HG02623 (cell line): ENCODE results near the gene GRK3.

Experiments used
- ATAC-seq: cut with Tn5 transposase; IDR thresholded peaks from one replicate; pipeline ENCODE4 v1.9.1; 2021; ENCODE audit warnings: moderate library complexity; ENCODE audit not compliant: unreplicated experiment

The GRK3 gene

DNA sequence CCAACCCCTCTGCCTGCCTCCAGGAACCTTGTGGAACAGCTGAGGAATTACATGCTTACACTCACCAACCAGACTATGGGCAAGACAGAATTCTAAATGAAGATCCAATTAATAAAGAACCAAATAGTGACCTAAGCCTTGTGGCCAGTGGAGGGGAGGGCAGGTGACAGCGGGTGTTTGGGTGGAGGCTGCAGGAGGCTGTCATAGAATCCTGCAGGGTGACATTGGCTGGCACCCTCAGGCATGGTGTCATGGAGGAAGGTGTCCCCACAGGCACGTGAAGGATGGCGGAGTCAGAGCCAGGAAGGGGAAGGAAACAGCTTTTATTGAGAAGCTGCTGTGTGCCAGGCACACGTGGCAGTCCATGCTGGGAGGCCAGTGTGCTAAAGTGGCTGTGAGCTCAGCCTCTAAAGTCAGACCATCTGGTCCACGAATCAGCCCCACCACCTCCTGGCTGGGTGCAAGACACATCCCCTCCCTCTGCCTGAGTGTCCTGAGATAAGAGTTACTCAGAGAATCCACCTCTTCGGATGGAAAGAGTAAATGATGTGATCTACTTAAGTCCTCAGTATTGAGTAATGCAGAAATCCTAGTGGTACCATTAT lies 186.2 kb downstream of the GRK3 start:
- no peak for ATAC-seq

DNA sequence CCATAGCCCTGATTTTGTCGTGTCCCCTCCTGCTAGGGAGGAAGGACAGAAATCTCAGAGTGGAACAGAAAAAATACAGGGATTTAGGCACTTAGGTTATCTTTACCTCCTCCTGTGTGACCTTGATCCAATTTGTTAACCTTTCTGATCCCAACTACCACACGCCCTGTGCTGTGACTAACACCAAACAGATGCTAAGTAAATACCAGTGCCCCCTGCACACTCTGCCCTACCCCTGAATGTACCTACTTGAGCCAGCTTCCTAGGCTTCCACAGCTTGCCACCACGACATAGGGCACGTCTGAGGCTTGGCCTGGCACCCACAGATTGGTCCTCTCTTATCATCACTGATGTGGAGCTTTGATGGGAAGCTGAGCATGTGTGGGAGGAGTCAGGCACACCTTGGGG lies 186.7 kb downstream of the GRK3 start:
- no peak for ATAC-seq

DNA sequence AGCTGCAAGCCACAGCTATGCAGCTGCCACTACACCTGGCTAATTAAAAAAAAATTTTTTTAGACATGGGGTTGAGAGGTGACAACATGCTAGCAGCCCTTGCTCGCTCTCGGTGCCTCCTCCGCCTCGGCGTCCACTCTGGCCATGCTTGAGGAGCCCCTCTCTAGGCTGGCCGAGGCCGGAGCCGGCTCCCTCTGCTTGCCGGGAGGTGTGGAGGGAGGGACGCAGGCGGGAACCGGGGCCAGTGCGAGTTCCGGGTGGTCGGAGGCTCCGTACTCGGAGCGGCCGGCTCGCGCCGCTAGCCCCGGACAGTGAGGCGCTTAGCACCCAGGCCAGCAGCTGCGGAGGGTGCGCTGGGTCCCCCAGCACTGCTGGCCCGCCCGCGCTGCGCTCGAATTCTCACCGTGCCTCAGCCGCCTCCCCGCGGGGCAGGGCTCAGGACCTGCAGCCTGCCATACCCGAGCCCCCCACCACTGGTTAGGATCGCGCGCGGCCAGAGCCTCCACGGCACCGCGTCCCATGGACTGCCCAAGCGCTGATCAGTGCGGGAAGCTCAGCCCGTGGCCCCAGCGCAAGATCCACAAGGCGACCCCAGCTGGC lies 188.2 kb downstream of the GRK3 start:
- no peak for ATAC-seq

DNA sequence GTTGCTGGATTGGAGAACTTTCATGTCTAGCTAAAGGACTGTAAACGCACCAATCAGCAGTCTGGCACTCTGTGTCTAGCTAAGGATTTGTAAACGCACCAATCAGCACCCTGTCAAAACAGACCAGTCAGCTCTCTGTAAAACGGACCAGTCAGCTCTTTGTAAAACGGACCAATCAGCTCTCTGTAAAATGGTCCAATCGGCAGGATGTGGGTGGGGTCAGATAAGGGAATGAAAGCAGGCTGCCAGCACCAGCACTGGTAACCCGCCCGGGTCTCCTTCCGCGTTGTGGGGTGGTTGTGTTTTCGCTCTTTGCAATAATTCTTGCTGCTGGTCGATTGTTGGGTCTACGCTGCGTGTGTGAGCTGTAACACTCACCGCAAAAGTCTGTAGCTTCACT lies 188.8 kb downstream of the GRK3 start:
- ATAC-seq: no peak

DNA sequence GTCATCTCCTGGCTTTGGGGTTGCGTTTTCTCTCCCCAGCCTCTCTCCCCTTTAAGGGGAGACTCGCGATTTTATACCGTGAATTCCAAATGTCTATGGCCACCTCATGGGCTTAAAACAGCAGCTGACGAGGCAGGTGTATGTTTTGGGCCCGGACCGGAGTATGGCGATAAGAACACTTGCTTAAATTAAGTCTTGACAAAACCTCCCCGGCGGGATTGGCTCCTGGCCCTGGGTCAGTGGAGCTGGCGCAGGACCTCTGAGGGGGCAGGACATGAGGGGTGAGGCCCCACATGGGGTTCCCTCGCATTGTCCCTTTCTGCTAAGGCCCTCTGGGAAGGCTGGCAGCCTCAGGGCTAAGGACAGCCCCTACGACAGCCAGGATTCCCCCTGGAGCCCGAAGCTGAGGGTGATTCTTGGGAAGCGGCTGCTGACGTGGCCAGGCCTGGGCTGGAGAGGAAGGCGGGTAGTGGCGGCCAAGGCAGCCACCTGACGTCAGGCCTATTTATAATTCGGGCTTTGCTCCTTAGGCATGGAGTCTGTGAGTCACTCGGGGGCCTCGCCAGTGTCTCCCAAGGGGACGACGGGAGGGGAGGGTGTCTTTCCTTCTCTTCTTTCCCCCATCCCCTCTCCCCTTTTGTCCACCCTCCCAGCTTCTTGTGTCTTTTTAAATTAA lies 190.2 kb downstream of the GRK3 start:
- ATAC-seq: no peak

DNA sequence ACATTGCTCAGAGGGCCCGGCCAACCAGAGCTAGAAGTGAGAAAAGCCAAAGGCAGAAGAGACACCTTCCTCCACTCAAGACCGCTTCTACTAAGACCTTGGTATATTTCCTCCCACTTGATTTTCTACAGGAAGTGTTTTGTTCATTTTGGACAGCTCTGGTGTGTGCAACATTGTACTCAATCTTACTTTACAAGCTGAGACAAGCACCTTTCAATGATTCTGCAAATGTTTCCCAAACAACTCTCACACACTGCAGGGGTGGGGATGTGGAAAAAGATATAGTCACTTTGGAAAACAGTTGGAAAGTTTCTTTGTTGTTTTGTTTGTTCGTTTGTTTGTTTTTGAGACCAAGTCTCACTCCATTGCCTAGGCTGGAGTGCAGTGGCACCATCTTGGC lies 193.2 kb downstream of the GRK3 start:
- ATAC-seq: no peak

DNA sequence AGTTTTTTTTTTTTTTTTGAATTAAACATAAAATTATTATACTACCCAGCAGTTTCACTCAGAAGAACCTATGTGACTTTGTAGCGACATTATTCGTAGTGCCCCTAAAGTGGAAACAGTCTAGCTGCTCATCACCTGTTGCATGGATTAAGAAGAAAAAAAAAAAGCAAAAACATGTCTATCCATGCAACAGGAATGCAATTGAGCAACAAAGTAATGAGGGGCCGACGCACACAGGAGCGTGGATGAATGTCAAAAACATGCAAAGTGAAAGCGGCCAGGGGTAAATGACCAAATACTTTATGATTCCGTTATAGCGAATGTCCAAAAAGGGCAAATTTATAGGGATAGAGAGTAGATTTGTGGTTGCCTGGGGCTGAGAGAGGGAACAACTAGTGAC lies 193.8 kb downstream of the GRK3 start:
- ATAC-seq: no peak

DNA sequence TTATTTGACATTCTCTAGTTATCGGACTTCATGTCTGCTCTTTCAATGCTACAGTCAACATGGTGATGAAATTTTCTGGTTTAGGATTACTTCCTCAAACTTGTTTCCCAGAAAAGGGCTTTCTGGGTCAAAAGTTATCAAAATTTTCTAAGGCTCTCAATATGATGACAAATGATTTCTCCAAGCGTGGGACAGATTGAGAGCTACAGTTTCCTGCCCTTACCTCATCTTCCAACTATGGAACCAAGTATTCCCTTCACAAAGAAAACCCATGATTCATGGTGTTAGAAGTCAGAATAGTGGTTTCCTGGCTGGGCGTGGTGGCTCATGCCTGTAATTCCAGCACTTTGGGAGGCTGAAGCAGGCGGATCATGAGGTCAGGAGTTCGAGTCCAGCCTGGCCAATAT lies 195.4 kb downstream of the GRK3 start:
- ATAC-seq: no peak

DNA sequence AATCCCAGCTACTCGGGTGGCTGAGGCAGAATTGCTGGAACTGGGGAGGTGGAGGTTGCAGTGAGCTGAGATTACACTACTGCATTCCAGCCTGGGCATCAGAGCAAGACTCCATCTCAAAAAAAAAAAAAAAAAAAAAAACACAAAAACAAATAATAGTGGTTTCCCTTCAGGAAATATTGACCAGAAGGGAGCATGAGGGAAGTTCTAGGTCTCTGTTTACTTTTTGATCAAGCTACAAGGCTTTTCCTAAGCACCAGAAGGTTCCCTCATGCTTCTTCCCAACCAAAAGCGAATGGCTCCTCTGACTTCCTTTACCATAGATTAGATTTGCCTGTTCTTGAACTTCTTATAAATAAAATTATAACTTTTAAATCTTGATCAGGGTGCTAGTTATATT lies 195.8 kb downstream of the GRK3 start:
- no peak for ATAC-seq

DNA sequence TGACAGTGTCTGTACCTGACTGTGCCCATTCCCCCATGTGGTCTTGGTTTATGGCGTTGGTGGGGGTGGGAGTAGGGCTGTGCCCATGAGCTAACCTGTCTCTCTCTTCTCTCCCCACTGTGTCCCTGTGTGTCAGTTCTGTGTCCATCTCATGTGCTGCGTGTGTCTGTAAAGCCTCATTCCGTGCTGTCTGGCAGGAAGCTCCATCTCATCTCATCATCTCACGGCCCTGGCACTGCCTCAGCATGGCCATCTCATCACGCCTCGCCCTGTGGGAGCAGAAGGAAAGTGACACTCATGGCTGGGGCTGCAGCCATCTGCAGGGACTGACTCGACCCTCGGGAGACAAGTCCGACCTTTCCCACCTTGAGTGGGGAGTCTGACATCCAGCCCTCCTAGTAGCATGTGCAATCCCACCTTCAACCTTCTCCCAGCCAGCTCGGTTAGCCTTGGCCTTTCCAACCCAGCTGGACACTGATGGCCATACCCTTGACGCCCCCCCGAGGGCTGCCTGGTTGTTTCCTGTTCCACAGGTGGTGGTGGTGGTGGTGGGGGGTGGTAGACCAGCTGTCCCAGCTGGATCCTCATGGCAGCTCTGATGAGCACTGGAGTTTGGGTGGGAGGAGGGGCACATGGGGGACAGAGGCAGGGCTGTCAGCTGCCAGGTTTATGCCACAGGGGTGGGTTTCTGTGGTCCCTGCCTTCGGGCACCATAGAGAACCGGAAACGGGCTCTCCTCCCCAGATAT lies 196.5 kb downstream of the GRK3 start:
- ATAC-seq: no peak

DNA sequence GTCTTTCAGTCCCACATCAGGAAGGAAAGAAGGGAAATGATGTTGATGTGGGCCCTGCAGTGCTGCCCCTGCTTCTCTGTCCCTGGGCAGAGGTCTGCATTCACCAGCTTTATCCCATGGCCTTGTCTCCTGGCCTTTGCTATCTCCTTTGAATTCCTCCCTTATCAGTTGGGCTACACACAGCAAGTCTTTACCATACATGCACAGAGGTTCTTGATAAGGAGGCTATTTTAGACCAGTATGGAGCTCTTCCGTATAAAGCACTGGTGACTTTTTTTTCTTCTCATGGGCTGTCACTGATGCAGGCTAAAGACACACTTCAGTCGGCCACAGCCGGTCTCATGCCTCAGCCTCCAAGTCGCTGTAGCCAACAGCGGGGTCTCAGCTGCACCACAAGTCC lies 197.7 kb downstream of the GRK3 start:
- ATAC-seq: no peak

DNA sequence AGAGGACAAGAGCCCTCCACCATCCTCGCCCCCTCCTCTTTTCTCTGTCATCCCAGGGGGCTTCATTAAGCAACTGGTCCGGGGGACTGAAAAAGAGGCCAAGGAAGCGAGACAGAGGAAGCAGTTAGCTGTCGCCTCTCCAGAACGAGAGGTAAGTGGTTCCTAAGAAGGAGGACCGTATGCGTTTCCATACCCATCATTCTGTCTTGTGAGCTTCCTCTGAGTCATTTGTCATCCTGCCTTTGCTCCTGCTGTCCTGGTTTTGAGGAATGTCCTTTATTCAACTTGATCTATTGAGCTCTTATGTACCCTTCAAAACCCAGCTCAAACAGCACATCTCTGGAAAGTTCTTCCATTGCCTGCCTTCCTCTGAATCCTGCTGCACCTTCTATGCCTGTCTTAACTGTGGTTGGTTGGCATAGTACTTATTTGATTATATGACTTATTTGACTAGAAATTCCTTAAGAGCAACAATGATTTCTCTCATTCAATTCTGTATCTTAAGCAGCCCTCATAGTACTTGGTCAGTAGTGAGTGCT lies 198.8 kb downstream of the GRK3 start:
- ATAC-seq: no peak

DNA sequence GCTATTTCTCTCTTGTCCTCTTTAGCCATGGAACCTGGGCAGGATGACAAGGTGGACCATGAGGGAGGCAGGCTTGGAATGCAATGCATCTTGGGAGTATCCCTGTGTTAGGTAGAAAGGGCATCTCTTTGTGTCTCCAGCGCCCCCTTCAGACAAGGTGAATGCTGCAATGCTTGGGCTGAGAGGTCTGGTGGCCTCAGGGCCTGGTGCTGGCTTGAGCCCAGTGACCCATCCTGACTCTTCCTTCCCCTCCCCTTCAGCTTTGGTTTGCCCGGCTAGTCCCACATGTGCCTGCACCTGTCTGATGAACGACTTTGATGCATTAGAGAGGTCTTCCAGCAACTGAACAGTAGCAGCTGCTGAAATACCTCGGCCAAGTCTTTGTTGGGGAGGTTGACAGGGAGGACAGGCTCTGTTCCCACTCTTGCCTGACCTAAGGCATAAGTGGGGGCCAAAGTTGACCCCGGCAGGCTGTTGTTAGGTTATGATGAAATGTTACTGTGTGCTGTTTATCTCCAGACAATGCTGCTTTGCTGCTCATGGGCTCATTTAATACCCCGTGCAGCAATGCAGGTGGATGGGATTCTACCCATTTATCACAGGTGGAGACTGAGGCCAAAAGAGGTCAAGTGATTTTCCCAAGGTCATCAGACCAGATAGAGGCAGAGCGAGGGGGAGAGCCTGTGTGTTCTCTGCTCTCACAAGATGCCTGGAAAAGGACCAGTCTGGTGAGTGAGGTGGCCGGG lies 200.0 kb downstream of the GRK3 start:
- no peak for ATAC-seq

DNA sequence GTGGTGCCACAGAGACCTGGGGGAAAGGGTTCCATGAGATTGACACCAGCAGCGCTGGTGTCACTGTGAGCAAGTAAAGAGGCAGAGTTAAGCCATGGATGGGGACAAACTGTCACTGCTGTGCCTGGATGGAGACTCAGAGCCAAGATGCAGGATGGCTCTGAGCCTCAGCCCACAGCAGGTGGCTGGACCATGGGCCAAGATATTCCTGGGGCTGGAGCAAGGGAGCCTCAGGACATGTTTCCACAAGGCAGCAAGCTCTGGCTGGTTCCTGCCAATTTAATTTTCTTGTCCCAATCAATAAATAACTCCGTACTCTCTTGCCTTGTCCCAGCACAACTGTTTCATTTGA lies 200.5 kb downstream of the GRK3 start:
- no peak for ATAC-seq

DNA sequence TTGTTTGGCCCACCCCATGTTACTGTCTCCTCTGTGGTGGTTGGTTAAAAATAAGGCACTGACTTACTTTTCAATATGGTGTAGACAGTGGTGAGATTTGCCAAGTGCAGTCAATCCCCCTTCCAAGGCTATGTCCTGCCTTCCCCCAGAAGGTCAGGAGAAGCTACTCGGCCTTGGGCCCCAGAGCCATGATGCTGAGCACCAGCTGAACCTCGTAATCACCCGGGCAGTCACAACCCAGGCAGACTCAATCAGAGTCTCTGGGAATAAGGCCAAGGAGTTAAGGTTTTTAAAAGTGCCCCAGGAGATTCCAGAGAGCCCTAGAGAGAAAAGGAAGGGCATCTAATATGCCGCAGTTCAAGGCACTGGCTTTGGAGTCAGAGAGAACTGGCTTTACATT lies 201.3 kb downstream of the GRK3 start:
- ATAC-seq: no peak

DNA sequence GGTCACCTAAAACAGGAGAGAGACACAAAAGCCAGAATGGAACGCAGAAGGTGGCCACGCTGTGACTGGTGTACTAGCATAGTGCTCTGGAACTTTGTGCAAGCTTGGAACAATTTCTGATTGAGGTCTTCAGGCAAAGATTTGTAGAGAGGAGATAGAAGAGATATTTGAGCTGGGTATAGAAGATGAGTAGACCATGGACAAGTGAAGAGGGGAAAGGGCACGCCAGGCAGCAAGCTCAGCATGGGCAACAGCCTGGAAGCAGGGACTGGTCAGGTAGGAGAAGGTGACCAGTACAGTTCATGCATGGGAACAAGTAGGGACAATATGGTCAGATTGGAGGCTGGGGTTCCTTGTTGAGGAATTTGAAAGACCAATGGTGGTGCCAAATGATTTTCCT lies 201.9 kb downstream of the GRK3 start:
- no peak for ATAC-seq

DNA sequence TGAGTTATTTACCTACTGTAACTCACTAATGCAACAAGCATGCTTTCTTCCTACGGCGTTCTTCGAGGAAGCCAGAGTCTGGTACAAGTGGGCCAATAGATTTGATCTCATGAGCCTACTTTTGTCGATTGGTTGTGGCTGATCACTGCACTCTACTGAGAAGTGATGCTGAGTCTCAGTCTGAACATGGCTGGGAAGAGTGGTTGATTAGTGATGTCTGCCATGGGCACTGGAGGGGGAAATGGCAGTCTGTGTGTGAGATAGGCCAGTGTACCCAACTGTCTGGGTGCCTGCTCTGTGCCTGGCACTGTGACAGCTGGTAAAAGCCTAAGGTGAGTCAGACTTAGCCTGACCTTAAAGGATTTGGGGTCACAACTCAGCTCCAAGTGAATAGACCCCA lies 205.9 kb downstream of the GRK3 start:
- no peak for ATAC-seq

DNA sequence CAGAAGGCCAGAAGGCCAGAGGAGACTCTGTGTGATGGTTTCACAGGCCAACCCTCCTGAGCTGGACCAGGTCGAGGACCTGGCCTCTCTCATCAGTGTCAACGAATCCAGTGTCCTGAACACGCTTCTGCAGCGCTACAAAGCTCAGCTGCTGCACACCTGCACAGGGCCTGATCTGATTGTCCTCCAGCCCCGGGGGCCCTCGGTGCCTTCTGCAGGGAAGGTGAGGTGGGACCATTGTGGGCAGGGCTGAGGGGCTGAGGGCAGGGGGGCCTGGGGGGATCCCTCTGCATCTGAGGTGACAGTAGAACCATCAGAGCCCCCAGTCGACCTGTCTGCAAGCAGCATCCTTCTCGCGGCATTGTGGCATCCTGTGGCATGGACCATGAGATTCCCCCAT lies 207.8 kb downstream of the GRK3 start:
- no peak for ATAC-seq

DNA sequence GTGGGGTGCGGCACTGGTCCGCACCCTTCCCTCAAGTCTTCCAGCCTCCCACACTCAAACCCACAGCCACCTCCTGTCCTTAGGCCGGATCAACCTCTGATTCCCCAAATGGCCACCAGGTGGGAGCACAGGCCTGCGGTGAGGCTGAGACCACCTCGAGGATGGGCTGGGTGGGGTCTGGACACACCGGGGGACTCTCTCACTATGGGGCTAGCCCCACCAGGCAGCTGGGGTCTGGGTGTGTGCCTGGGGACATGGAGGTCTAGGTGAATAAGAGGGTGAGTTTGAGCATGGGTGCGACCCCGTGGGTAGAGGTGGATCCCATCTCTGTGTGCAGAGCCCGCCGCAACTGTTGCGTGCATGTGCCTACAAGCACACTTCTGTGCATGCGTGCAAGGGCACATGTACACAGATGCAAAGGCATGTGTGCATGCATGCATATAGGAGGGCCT lies 210.1 kb downstream of the GRK3 start:
- no peak for ATAC-seq

DNA sequence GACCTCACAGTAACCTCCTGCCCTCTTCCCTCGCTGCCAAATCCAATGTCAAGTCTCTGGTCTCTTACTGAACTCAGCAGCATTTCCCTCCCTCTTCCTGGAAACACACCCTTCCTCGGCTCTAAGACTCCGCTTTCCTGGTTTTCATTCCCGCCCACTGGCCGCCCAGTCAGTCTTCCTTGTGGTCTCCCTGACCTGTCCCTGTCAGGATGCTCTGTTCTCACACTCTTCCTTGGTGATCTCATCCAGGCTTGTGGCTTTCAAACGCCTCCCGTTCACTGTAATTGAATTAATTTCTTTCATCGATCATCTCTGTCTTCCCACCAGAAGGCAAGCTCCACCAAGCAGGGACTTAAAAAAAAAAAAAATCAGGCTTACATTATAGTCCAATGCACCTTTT lies 211.1 kb downstream of the GRK3 start:
- no peak for ATAC-seq

DNA sequence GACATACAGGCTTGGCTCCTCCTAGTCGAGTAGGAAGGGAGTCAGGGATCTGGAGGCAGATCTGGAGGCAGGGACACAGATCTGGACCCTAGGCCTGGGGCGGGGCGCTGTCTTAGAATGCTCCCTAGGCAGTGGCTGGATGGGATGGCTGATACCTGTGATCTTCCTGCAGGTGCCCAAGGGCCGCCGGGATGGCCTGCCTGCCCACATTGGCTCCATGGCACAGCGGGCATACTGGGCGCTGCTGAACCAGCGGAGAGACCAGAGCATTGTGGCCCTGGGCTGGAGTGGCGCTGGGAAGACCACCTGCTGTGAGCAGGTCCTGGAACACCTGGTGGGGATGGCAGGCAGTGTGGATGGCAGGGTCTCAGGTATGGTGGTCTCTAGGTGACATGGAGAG lies 212.9 kb downstream of the GRK3 start:
- ATAC-seq: no peak
